Astrocyte of the spinal cord (primary cell): ENCODE results near the gene MAMDC2.
A peak's percentile ranks its signal among the peaks of the same experiment; 100 is the strongest.

ENCODE experiments used
- DNase-seq: peaks from one replicate; pipeline ENCODE4 v3.0.0; 2011; ENCODE audit warnings: low read depth, low spot score
- H3K4me3 ChIP-seq: 2 replicates; pipeline ENCODE4 v1.5.1; 2011; ENCODE audit warnings: low read depth, mild to moderate bottlenecking, low read length, moderate library complexity
- in situ Hi-C: cut with HindIII; loops from 2 replicates; pipeline ENCODE4 v1.10.0; 2017; ENCODE audit warnings: low sequenced_read_pairs
- TF ChIP-seq, protein P1 (sequence below): IDR thresholded peaks from 2 replicates; pipeline ENCODE4 v1.5.1; 2012; ENCODE audit warnings: low read depth, mild to moderate bottlenecking, low read length, inconsistent platforms

Gene MAMDC2

DNA sequence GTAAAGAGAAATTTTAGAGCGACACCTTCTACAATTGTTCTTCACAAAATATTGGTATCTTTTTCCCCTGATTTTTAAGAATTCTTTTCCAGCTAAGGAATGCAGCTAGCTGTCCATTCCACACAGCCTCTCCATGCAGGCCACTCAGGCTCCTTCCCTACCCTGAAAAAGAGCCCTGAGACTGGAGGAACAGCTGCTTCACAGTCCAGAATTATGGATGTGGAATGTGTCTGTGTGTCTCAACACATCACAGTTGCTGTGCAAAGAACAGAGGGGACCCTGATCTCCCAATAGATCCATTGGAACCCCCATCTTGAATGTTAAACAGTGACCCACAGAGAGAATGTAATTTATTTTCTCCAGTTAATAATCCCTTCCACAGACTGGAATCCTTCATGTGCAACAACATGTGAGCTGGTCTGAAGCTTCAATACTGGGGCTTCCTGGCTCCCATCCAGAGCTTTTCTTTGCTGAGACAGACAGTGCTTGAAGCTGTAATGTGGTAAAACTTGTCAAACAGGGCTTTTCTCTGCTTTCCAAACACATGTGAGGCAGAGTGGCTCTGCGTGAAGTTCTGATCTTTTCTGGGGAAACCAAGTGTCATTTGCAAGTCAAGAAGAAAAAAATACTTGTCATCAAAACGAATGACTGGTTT is 161.8 kb downstream of the MAMDC2 start:
- TF ChIP-seq, protein P1, sequence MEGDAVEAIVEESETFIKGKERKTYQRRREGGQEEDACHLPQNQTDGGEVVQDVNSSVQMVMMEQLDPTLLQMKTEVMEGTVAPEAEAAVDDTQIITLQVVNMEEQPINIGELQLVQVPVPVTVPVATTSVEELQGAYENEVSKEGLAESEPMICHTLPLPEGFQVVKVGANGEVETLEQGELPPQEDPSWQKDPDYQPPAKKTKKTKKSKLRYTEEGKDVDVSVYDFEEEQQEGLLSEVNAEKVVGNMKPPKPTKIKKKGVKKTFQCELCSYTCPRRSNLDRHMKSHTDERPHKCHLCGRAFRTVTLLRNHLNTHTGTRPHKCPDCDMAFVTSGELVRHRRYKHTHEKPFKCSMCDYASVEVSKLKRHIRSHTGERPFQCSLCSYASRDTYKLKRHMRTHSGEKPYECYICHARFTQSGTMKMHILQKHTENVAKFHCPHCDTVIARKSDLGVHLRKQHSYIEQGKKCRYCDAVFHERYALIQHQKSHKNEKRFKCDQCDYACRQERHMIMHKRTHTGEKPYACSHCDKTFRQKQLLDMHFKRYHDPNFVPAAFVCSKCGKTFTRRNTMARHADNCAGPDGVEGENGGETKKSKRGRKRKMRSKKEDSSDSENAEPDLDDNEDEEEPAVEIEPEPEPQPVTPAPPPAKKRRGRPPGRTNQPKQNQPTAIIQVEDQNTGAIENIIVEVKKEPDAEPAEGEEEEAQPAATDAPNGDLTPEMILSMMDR = no peak
- in situ Hi-C loops = no loop called here
- DNase-seq = peak; percentile 25
- no peak overlapping the region for H3K4me3 ChIP-seq

DNA sequence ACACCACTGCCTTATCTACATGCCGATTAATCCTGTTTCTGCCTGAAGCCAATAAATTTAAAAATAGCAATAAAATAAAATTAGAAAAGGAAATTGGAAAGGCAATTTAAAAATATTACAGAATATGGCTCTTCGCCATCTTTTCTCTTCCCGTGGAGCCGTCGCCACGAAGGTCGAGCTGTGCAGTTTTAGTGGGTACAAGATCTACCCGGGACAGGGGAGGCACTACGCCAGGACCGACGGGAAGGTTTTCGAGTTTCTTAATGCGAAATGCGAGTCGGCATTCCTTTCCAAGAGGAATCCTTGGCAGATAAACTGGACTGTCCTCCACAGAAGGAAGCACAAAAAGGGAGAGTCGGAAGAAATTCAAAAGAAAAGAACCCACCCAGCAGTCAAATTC is 173.4 kb downstream of the MAMDC2 start:
- TF ChIP-seq, protein P1 = no peak
- in situ Hi-C loops = no loop called here
- H3K4me3 ChIP-seq = no peak overlapping the region
- no peak for DNase-seq

DNA sequence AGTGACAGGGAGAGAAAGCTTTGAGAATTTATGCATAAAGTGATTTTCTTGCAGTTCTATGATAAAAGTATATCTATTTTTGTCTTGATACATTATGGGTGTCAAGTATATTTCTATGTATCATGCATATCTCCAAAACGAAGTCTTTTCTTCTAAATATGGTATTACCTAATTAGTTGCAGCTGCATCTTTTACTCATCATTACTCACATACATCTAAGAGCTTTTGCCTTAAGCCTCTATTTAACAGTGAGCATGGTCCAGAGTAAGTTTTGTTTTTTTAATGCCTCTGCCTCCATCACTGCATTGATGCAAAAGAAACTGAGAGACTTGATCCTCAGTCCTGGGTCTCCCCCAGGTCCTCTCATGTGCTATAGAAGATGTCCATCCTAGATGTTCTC is 175.1 kb downstream of the MAMDC2 start:
- H3K4me3 ChIP-seq = no peak overlapping the region
- TF ChIP-seq, protein P1 = no peak
- in situ Hi-C loops = no loop called here
- peak; percentile 37 for DNase-seq

DNA sequence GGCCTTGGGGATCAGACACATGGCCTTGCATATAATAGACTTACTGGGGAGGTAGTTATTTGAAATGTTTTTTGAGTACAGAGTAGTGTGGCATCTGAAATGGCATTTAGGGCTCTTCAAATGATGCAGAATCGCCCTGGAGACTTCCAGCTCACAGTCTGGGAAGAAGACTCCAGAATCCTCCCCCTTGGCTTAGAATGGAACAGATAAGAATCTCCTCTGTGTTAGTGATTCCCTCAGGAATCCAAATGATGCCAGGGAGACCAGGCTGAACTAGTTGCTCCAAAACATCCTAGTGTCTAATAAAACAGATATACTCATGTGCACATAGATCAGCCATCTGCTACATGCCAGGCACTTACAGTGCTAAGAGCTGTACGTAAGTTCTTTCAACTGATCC is 176.6 kb downstream of the MAMDC2 start:
- DNase-seq = no peak
- H3K4me3 ChIP-seq = no peak overlapping the region
- TF ChIP-seq, protein P1 = no peak
- in situ Hi-C loops = no loop called here

DNA sequence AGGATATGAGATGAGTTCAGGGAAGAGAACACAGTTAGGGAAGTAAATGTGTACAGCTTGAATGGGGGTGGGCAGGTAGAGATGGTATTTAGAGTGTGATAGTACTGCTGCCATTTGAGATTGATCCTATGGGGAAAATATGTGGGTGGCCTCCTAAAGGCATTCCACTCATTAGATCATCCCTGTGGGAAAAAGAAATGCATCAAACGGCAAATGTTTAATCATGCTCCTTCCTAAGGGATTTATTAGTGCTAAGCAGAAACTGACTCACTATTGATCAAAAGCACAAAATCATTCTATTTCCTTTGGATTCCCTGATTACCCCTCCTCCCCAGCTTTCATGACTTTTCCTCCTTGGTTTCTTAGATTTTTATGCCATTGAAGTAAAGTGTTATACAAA is 178.7 kb downstream of the MAMDC2 start:
- TF ChIP-seq, protein P1 = no peak
- no peak for DNase-seq
- no peak overlapping the region for H3K4me3 ChIP-seq
- in situ Hi-C loops = no loop called here

DNA sequence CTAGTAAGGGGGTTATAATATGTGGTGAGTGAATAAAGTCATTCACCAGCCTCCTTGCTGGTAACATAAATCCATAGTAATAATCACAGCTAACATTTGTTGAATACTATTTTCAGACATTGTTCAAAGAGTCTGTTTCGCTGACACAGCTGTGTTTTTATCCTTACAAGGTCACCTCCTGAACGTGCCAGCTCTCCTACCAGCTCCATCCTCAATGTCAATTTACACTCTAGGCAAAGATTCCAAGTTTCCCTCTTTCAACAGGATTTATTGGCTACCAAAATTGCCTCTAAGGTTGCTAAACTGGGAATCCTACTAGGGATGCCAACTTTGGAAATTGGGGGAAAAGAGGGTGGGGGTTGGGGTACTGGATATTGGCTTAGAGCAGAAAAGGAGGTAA is 184.5 kb downstream of the MAMDC2 start:
- in situ Hi-C loops = no loop called here
- TF ChIP-seq, protein P1 = no peak
- no peak overlapping the region for H3K4me3 ChIP-seq
- no peak for DNase-seq
